Neuron (in vitro differentiated cells): Measurements from ENCODE around the gene POLR1G.
"Not testable (repeated sequence)": the region's sequence is repeated elsewhere in the genome, so short reads cannot be mapped to it uniquely, and the experiment has no call there.

Experiments
- H2AFZ ChIP-seq: one replicate; pipeline ENCODE4 v1.6.1; 2013; ENCODE audit warnings: low read depth, mild to moderate bottlenecking, inconsistent platforms, low read length, moderate library complexity
- H3K27me3 ChIP-seq: one replicate; pipeline ENCODE4 v1.6.1; 2013; ENCODE audit warnings: low read length; ENCODE audit not compliant: insufficient read depth
- H3K36me3 ChIP-seq: one replicate; pipeline ENCODE4 v1.6.1; 2013; ENCODE audit warnings: low read length; ENCODE audit not compliant: insufficient read depth
- H3K4me1 ChIP-seq: one replicate; pipeline ENCODE4 v1.6.1; 2013; ENCODE audit warnings: low read length; ENCODE audit not compliant: insufficient read depth
- H3K4me3 ChIP-seq: 2 replicates; pipeline ENCODE4 v1.5.1; 2013; ENCODE audit warnings: mild to moderate bottlenecking, low read length, moderate library complexity
- H3K9me3 ChIP-seq: one replicate; pipeline ENCODE4 v1.6.1; 2013; ENCODE audit warnings: low read length

The POLR1G gene

GRCh38 chr19:45418802-45419201 lies 12.4 kb downstream of the POLR1G start:
- H3K9me3 ChIP-seq = no peaks in the 10 kb centered on the region
- no peak overlapping the region for H2AFZ ChIP-seq
- H3K36me3 ChIP-seq = peaks cover 61% of the 10 kb centered on the region
- peaks cover 5% of the 10 kb centered on the region for H3K4me1 ChIP-seq
- no peak overlapping the region for H3K4me3 ChIP-seq
- no peaks in the 10 kb centered on the region for H3K27me3 ChIP-seq

GRCh38 chr19:45419396-45419795 lies 13.0 kb downstream of the POLR1G start:
- Histone ChIP-seq H3K36me3 (peaks cover 56% of the 10 kb centered on the region), H3K4me1 (peaks cover 9% of the 10 kb centered on the region), H3K27me3 (no peaks in the 10 kb centered on the region), H2AFZ (no peak overlapping the region), H3K4me3 (no peak overlapping the region), H3K9me3 (no peaks in the 10 kb centered on the region)

DNA sequence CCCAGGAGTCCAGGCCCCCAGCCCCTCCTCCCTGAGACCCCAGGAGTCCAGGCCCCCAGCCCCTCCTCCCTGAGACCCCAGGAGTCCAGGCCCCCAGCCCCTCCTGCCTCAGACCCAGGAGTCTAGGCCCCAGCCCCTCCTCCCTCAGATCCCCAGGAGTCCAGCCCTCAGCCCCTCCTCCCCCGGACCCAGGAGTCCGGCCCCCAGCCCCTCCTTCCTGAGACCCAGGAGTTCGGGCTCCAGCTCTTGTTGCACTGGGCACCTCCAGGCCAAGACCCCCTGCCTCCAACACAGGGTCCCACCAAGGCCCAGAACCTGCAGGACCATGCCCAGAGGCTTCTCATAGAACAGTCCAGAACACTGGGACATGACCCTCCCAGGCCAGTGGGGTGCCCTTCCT lies 13.5 kb downstream of the POLR1G start:
- peaks cover 13% of the 10 kb centered on the region for H3K4me1 ChIP-seq
- H3K4me3 ChIP-seq = no peak overlapping the region
- no peak overlapping the region for H2AFZ ChIP-seq
- H3K27me3 ChIP-seq = no peaks in the 10 kb centered on the region
- H3K36me3 ChIP-seq = peaks cover 51% of the 10 kb centered on the region
- no peaks in the 10 kb centered on the region for H3K9me3 ChIP-seq

DNA sequence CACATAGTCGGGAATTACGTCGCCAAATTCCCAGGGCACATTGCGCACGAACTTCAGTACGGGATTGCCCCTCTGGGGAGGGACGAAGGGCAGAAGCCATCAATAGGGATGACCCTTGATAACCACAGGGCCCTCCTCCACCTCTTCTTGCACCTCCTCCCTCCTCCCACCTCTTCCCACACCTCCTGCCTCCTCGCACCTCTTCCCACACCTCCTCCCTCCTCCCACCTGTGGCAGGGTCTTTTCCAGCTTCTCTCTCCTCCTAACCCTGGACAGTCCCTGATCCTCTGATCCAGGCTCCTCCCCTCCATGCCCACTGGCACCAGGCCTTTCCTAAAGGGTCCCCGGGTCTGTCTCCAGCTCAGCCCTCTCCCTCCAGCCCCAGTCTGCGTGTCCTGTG lies 13.9 kb downstream of the POLR1G start:
- Histone ChIP-seq H2AFZ (no peak overlapping the region), H3K4me3 (no peak overlapping the region), H3K27me3 (no peaks in the 10 kb centered on the region), H3K9me3 (no peaks in the 10 kb centered on the region), H3K4me1 (peaks cover 13% of the 10 kb centered on the region), H3K36me3 (peaks cover 50% of the 10 kb centered on the region)

GRCh38 chr19:45420871-45421270 lies 14.4 kb downstream of the POLR1G start:
- Histone ChIP-seq H2AFZ (no peak overlapping the region), H3K27me3 (no peaks in the 10 kb centered on the region), H3K9me3 (no peaks in the 10 kb centered on the region), H3K36me3 (peaks cover 47% of the 10 kb centered on the region), H3K4me1 (peaks cover 13% of the 10 kb centered on the region), H3K4me3 (no peak overlapping the region)

- no peak overlapping the region for H3K4me3 ChIP-seq
Measured at GRCh38 chr19:45421947-45422498, 15.6 kb downstream of the POLR1G start.

GRCh38 chr19:45423033-45423588 lies 16.7 kb downstream of the POLR1G start:
- peak overlapping the region; percentile 69 for H3K4me3 ChIP-seq
- H3K9me3 ChIP-seq = no peaks in the 10 kb centered on the region
- no peaks in the 10 kb centered on the region for H3K27me3 ChIP-seq
- H2AFZ ChIP-seq = peak overlapping the region; percentile 76
- H3K36me3 ChIP-seq = peaks cover 31% of the 10 kb centered on the region
- H3K4me1 ChIP-seq = peaks cover 13% of the 10 kb centered on the region

More at GRCh38 chr19:45421947-45422498, 15.6 kb downstream of the POLR1G start:
- Histone ChIP-seq H3K36me3 (peaks cover 36% of the 10 kb centered on the region), H3K9me3 (no peaks in the 10 kb centered on the region), H3K27me3 (no peaks in the 10 kb centered on the region), H3K4me1 (peaks cover 13% of the 10 kb centered on the region), H2AFZ (no peak overlapping the region)

DNA sequence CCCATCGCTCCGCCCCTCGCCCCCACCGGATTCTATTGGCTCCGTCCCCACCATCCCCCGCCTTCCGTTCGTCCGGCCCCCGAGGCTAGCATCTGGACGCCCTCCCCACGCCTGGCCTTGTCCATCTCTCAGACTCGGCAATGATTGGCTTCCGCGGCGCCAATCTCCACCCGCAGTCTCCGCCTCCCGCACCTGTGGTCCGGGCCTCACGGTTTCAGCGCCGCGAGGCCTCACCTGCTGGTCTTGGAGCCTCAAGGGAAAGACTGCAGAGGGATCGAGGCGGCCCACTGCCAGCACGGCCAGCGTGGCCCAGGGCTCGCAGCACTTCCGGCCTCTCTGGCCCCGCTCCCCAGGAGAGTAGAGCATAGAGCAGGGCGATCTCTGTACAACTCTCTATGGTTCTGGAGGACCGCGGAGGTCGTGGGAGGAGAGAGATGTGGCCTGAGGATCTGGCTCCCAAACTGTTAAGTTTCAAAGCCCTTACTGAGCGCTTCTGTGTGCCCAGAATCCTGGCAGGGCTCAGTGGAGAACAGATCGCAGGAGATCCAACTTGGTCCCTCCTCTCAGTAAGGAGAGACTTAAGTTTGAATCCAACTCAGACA lies 17.2 kb downstream of the POLR1G start, which contains the start of gene ERCC1:
Gene ERCC1 (minus strand): TSS at position 329 of the 602 bp plus-strand sequence. CDS start 543 bp downstream, outside the sequence.
- Histone ChIP-seq H3K36me3 (peaks cover 28% of the 10 kb centered on the region), H3K4me1 (peaks cover 17% of the 10 kb centered on the region), H2AFZ (peak within 1 kb of the TSS; percentile 76), H3K4me3 (peak within 1 kb of the TSS; percentile 69), H3K9me3 (no peaks in the 10 kb centered on the region), H3K27me3 (no peaks in the 10 kb centered on the region)

DNA sequence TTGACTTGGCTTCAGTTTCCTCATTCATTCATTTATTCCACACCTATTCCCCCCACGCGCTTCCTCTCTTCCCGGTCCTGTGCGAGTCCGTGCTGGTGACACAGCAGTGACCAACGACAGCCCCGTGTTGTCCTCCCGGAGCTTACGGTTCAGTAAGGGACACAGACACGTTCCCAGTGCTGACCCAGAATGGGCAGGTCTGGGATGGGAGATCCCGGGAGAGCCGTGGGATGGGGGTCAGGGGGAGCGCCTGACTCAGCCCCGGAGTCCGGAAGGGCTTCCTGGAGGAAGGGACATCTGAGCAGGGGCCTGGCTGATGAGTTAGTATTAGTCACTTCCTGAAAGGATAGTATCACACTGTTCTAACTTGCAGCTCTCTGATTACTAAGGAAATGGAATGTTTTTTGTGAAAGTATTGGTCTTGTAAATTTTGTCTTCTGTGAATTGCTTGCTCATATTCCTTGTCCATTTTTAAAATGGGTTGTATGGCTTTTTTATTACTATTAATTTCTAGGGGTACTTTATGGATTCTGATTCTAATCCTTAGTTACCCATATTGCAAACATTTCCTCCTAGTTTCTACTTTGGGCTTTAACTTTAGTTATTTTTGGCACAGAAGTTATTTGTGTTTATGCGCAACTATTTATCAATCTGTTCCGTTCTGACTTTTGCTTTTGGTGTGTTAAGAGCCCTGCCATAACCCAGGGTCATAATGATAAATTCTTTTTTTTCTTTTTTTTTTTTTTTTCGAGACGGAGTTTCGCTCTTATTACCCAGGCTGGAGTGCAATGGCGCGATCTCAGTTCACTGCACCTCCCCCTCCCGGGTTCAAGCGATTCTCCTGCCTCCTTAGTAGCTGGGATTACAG lies 18.0 kb downstream of the POLR1G start:
- no peaks in the 10 kb centered on the region for H3K9me3 ChIP-seq
- peaks cover 21% of the 10 kb centered on the region for H3K36me3 ChIP-seq
- peak overlapping the region; percentile 76 for H2AFZ ChIP-seq
- peak overlapping the region; percentile 69 for H3K4me3 ChIP-seq
- H3K4me1 ChIP-seq = peaks cover 17% of the 10 kb centered on the region
- H3K27me3 ChIP-seq = no peaks in the 10 kb centered on the region

DNA sequence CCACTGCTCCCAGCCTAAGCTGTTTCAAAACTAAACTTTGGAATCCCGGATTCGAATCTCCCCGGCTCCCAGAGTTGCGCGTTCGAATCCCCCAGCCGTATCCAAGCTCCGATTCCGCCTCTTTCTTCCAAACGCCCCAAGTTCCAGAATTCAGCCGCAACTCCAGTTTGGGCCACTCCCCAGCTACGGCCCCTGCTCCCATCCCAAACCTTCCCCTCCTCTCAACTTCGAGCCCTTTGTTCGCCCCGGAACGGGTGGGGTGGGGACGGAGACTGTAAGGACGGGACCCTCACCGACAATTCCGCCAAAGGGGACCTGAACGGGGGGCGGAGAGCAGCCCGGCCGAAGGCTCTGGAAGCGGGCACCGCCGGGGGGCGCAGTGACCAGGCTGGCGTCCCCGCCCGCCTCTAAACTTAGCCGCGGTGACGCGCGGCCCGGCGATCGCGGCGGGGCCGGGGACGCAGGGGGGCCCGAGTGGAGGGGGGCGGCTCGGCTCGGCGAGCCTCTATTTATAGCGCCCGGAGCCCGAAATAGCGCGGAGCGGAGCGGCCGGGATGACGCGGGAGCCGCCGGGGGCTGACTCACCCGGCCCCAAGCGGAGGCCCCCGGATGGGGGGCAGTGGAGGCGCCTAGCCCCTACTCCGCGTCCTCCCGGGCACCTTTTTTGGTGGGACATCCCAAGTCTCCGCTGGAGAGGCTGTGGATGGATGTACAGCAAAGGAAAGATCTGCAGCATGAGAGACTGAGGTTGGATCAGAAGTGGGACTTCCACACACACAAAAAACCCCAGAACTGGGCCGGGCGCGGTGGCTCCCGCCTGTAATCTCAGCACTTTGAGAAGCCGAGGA lies 22.2 kb downstream of the POLR1G start:
- Histone ChIP-seq H3K36me3 (no peaks in the 10 kb centered on the region), H3K27me3 (no peaks in the 10 kb centered on the region), H2AFZ (peak overlapping the region; percentile 80), H3K4me3 (peak overlapping the region; percentile 38), H3K4me1 (peaks cover 12% of the 10 kb centered on the region), H3K9me3 (no peaks in the 10 kb centered on the region)

DNA sequence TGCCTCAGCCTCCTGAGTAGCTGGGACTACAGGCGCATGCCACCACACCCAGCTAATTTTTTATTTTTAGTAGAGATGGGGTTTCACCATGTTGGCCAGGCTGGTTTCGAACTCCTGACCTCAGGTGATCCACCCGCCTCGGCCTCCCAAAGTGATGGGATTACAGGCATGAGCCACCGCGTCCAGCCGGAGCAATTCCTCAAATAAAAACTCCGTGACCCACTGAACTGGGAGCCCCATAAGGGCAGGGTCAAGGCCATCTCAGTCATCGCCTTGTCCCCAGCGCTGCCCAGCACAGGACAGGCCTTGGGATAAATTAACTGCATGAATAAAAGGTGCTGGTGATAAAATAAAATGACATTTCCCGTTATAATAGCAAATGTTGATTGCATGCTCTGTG lies 23.5 kb downstream of the POLR1G start:
- not testable (repeated sequence) for H3K4me3 ChIP-seq, H3K4me1 ChIP-seq, H3K36me3 ChIP-seq, H3K27me3 ChIP-seq, H3K9me3 ChIP-seq, H2AFZ ChIP-seq

DNA sequence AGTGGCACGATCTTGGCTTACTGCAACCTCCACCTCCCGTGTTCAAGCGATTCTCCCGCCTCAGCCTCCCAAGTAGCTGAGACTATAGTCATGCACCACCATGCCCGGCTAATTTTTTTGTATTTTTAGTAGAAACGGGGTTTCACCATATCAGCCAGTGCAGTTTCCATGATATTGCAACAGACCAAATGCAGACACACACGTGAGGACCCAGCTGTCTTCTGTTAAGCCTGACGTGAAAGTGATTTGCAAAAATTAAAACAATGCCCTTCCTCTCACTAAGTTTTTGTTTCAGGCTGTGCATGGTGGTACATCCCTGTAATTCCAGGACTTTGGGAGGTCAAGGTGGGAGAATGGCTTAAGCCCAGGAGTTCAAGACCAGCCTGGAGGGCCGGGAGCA lies 24.6 kb downstream of the POLR1G start:
- not testable (repeated sequence) for H3K4me3 ChIP-seq, H2AFZ ChIP-seq, H3K27me3 ChIP-seq, H3K9me3 ChIP-seq, H3K36me3 ChIP-seq, H3K4me1 ChIP-seq
